HG02943 (cell line): ENCODE data around the gene RBM14.

Experiments
- ATAC-seq: cut with Tn5 transposase; IDR thresholded peaks from one replicate; pipeline ENCODE4 v1.9.1; 2021; ENCODE audit warnings: mild to moderate bottlenecking, low read depth, moderate library complexity; ENCODE audit not compliant: unreplicated experiment

Gene RBM14

DNA sequence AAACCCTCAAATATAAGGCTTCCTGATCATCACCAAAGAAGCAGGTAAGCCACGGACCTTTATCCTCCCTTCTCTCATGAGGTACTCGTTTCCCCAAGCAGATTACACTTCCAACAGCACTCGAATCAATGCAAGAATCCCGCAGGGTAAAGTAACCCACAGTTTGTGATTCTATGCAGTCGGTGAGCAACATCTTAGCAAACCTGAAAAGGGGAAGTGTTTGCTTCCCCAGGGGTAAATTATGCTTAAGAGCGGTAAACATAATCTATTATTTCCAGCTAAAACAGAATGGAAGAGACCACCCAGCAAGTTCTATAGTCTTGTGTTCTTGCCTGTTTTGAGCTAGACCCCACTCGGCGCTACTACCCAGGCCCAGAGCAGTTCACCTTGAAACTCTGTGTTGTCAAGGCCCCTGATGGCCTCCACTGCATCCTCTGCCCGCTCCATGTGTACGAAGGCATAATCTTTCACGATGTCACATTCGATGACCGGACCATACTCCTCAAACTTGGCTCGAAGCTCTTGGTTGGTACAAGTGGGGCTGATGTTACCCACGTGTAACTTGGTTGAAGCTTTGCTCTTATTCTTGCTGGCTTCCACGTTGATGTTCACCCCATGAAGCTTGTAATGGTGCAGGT lies 60.0 kb downstream of the RBM14 start:
- no peak for ATAC-seq
